ENCODE measurements around the gene SF3B6. TPM values are rescaled to one million over a fixed set of nuclear protein-coding genes. Genes with fewer than 3 reads are reported as not detected.

The SF3B6 gene
- total RNA-seq, 2 experiments from 2014 or later: 145 to 148 TPM

GRCh38 chr2:24024018-24024417, 52.1 kb downstream of the SF3B6 start:
- no peaks in the 10 kb centered on the region for H3K27me3 Mint-ChIP-seq
- POLR2A ChIA-PET: no interaction called here
- intact Hi-C loops (cut with micrococcal nuclease): no loop called here
- CTCF ChIA-PET: interaction anchor here (1.6 kb wide), 1 partner anchor 60 kb away, joined by 3 read pairs; the partner anchor contains the start of gene TP53I3
- no peak overlapping the region for H3K27ac Mint-ChIP-seq
- H3K36me3 Mint-ChIP-seq: peaks cover 17% of the 10 kb centered on the region
- H3K4me1 Mint-ChIP-seq (ENCODE audit: low read depth): no peaks in the 10 kb centered on the region
- no peak for DNase-seq
- H3K4me3 Mint-ChIP-seq: no peak overlapping the region
- no peaks in the 10 kb centered on the region for H3K9me3 Mint-ChIP-seq

- CTCF ChIA-PET: interaction anchor here (1.7 kb wide), 1 partner anchor 60 kb away, joined by 5 read pairs; no protein-coding TSS in a partner anchor
- intact Hi-C loops (cut with micrococcal nuclease): no loop called here
- POLR2A ChIA-PET: no interaction called here
- H3K27ac Mint-ChIP-seq: no peak overlapping the region
- no peaks in the 10 kb centered on the region for H3K27me3 Mint-ChIP-seq
- H3K36me3 Mint-ChIP-seq: peaks cover 13% of the 10 kb centered on the region
- DNase-seq: no peak
- no peak overlapping the region for H3K4me3 Mint-ChIP-seq
- H3K4me1 Mint-ChIP-seq (ENCODE audit: low read depth): no peaks in the 10 kb centered on the region
- H3K9me3 Mint-ChIP-seq: no peaks in the 10 kb centered on the region
Measured at GRCh38 chr2:24022975-24023575, 53.1 kb downstream of the SF3B6 start.

DNA sequence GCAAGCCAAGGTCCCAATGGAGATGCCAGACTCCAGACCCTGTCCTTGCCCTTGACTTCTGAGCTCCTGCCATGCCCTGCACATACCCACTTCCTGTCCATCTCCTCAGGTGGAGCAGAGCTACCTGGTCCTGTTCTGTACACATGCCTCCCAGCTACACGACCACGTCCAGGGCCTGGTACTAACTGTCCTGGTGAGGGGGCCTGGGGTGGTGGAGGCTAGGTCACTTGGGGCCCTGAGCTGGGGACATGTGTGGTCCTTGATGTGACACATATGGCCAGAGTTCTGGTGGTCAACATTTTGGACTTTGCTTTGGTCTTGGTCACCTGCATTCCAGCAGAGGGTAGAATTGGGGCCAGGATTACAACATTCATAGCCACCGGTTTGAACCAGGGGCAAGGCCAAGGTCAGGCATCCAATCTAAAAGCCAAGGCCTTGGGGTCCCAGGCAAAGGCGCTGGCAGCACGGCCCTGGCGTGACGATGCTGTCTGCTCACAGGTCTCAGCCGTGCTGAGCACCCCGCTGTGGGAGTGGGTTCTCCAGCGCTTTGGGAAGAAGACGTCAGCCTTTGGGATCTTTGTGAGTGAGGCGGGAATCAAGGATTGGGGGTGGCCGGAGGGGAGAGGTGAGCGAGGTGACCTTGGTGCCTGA, 53.7 kb downstream of the SF3B6 start:
- Mint-ChIP-seq H3K4me3 (no peak overlapping the region), H3K9me3 (no peaks in the 10 kb centered on the region), H3K27me3 (no peaks in the 10 kb centered on the region), H3K4me1 (ENCODE audit: low read depth) (no peaks in the 10 kb centered on the region), H3K36me3 (peaks cover 13% of the 10 kb centered on the region), H3K27ac (no peak overlapping the region)
- CTCF ChIA-PET: interaction anchor here (0.6 to 1.7 kb wide), 3 partner anchors 61 to 96 kb away, joined by 3 to 5 read pairs (median 3); partner anchors contain the start of genes ATAD2B and TP53I3
- intact Hi-C loops (cut with micrococcal nuclease): no loop called here
- POLR2A ChIA-PET: no interaction called here
- DNase-seq: no peak

DNA sequence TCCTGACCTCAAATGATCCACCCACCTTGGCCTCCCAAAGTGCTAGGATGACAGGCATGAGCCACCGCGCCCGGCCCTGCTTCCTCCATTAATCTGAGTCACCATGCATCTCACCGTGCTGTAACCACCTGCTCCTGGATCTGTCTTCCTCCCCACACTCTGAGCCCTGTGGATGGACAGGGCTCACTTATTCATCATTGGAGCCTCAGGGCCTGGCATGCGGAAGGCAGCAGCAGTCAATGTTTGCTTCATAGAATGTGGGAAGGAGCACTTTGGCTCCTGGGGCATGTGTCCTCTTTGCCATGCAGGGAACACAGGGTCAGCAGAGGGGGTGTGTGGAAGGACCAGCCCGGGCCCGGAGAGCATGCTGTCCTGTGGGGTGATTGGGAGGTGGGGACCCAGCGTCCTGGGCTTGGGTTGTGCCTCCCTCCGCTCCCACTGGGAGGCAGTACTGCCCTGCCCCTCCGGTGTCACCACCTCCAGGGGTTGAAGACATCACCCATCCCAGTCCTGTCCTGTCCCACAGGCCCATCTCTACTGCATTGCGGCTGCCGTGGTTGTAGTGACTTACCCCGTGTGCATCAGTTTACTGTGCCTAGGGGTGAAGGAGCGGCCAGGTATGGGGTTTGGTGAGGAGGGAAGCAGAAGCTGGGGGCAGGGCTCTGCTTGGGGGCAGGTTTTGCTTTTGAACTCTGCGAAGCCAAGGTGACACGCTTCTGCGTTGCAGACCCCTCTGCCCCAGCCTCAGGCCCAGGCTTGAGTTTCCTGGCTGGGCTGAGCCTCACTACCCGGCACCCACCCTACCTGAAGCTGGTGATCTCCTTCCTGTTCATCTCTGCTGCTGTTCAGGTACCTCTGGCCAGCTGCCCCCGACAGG, 54.8 kb downstream of the SF3B6 start:
- no peaks in the 10 kb centered on the region for H3K9me3 Mint-ChIP-seq
- CTCF ChIA-PET: interaction anchor here (0.6 to 1.7 kb wide), 3 partner anchors 62 to 95 kb away, joined by 3 to 5 read pairs (median 3); partner anchors contain the start of genes ATAD2B and TP53I3
- intact Hi-C loops (cut with micrococcal nuclease): no loop called here
- POLR2A ChIA-PET: no interaction called here
- H3K27ac Mint-ChIP-seq: no peak overlapping the region
- peaks cover 11% of the 10 kb centered on the region for H3K36me3 Mint-ChIP-seq
- H3K4me3 Mint-ChIP-seq: no peak overlapping the region
- no peaks in the 10 kb centered on the region for H3K27me3 Mint-ChIP-seq
- DNase-seq: peak; percentile 49
- H3K4me1 Mint-ChIP-seq (ENCODE audit: low read depth): no peaks in the 10 kb centered on the region

GRCh38 chr2:24020244-24020643, 55.9 kb downstream of the SF3B6 start:
- no peak overlapping the region for H3K4me3 Mint-ChIP-seq
- DNase-seq: no peak
- intact Hi-C loops (cut with micrococcal nuclease): no loop called here
- no peaks in the 10 kb centered on the region for H3K9me3 Mint-ChIP-seq
- ChIA-PET CTCF (interaction anchor here (0.9 kb wide), 1 partner anchor 64 kb away, joined by 3 read pairs; the partner anchor contains the start of gene TP53I3), POLR2A (no interaction called here)
- peaks cover 8% of the 10 kb centered on the region for H3K36me3 Mint-ChIP-seq
- no peaks in the 10 kb centered on the region for H3K4me1 Mint-ChIP-seq (ENCODE audit: low read depth)
- H3K27ac Mint-ChIP-seq: no peak overlapping the region
- H3K27me3 Mint-ChIP-seq: no peaks in the 10 kb centered on the region

- H3K27ac Mint-ChIP-seq: no peak overlapping the region
- intact Hi-C loops (cut with micrococcal nuclease): no loop called here
- CTCF ChIA-PET: interaction anchor here (0.9 kb wide), 1 partner anchor 65 kb away, joined by 3 read pairs; the partner anchor contains the start of gene TP53I3
Measured at GRCh38 chr2:24019729-24020128, 56.4 kb downstream of the SF3B6 start.

GRCh38 chr2:24018241-24018640, 57.9 kb downstream of the SF3B6 start:
- H3K27me3 Mint-ChIP-seq: no peaks in the 10 kb centered on the region
- no peak overlapping the region for H3K27ac Mint-ChIP-seq
- intact Hi-C loops (cut with micrococcal nuclease): no loop called here
- ChIA-PET CTCF (no interaction called here), POLR2A (no interaction called here)
- H3K4me3 Mint-ChIP-seq: no peak overlapping the region
- peaks cover 8% of the 10 kb centered on the region for H3K36me3 Mint-ChIP-seq
- no peak for DNase-seq
- H3K4me1 Mint-ChIP-seq (ENCODE audit: low read depth): no peaks in the 10 kb centered on the region
- no peaks in the 10 kb centered on the region for H3K9me3 Mint-ChIP-seq

More at GRCh38 chr2:24019729-24020128, 56.4 kb downstream of the SF3B6 start:
- POLR2A ChIA-PET: no interaction called here
- H3K36me3 Mint-ChIP-seq: peaks cover 8% of the 10 kb centered on the region
- H3K27me3 Mint-ChIP-seq: no peaks in the 10 kb centered on the region
- H3K9me3 Mint-ChIP-seq: no peaks in the 10 kb centered on the region
- H3K4me1 Mint-ChIP-seq (ENCODE audit: low read depth): no peaks in the 10 kb centered on the region
- no peak for DNase-seq
- no peak overlapping the region for H3K4me3 Mint-ChIP-seq

- no peak overlapping the region for H3K27ac Mint-ChIP-seq
- H3K4me3 Mint-ChIP-seq: no peak overlapping the region
- intact Hi-C loops (cut with micrococcal nuclease): no loop called here
- H3K36me3 Mint-ChIP-seq: peaks cover 4% of the 10 kb centered on the region
- H3K9me3 Mint-ChIP-seq: no peaks in the 10 kb centered on the region
- peaks cover under 1% of the 10 kb centered on the region for H3K27me3 Mint-ChIP-seq
- ChIA-PET POLR2A (no interaction called here), CTCF (no interaction called here)
- no peak for DNase-seq
- H3K4me1 Mint-ChIP-seq (ENCODE audit: low read depth): no peaks in the 10 kb centered on the region
Measured at GRCh38 chr2:24017711-24018110, 58.4 kb downstream of the SF3B6 start.

Other genes starting within 250 kb of the SF3B6 start
- 10 to 100 TPM; 13.2 to 14.3 TPM for gene ATAD2B, start 149.2 kb downstream of the SF3B6 start, total RNA-seq
- 10 to 100 TPM; 11.8 to 12.2 TPM for gene UBXN2A, start 135.9 kb downstream of the SF3B6 start, total RNA-seq
- under 1 TPM in 1 of 2 experiments, not detected in 1; 0.39 TPM for gene MFSD2B, start 66.2 kb downstream of the SF3B6 start, total RNA-seq
- 10 to 100 TPM; 18.4 to 21.2 TPM for gene WDCP, start 28.9 kb downstream of the SF3B6 start, total RNA-seq
- 1 to 10 TPM; 3.4 to 3.7 TPM for gene FKBP1B, start 26.6 kb downstream of the SF3B6 start, total RNA-seq
- under 1 TPM; 0.90 to 0.94 TPM for gene TP53I3, start 8.5 kb upstream of the SF3B6 start, total RNA-seq
- gene PFN4, start 47.0 kb upstream of the SF3B6 start, total RNA-seq: under 1 TPM in 1 of 2 experiments, not detected in 1; 0.40 TPM
- 1 to 10 TPM; 6.5 to 7.2 TPM for gene FAM228B, start 47.1 kb upstream of the SF3B6 start, total RNA-seq
- under 1 TPM; 0.12 to 0.17 TPM for gene FAM228A, start 98.7 kb upstream of the SF3B6 start, total RNA-seq

Data from activated CD4-positive, alpha-beta memory T cell treated with anti-CD3 and anti-CD28 coated beads for 36 hours (primary cell).